ENCODE results near the gene ZMIZ1.

ZMIZ1 gene

DNA sequence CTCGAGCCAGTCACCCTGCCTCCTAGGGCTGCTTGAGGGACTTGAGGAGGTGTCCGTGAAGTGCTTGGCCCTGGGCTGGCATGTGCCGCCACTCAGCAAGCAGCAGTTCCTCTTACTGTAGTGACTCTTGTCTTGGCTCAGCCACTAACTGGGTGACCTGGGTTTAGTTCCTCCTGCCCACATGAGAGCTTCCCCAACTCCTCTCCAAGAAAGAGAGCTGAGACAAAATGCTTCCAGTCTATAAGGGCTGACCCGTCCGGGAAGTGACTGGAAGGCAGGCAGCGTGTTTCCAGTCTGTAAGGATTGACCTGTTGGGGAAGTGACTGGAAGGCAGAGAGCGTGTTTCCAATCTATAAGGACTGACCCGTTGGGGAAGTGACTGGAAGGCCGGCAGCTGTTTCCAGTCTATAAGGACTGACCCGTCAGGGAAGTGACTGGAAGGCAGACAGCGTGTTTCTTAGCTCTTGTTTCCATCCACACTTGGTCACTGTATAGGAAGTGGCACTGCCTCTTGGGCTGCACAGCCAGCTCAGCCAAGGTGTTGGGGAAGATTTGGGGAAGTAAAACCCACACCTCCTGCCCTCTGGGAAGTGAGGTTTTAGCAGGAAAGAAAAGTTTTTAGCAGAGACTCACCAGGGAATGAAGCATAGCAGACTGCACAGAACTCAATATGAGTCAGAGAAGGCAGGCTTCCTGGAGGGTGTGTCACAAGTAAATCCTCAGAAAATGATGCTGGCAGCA is 225.2 kb downstream of the ZMIZ1 start:
- Histone ChIP-seq H3K23ac (ENCODE audit: low read length) (no peak overlapping the region), H3K27ac (ENCODE audit: low read depth, low read length) (no peak overlapping the region), H3K36me3 (ENCODE audit: control insufficient read depth, insufficient read depth, low read length) (peaks cover 22% of the 10 kb centered on the region), H2BK15ac (replicated peaks; ENCODE audit: low read depth) (no peak overlapping the region), H3K18ac (ENCODE audit: low read length) (no peak overlapping the region), H2BK120ac (ENCODE audit: low read depth, low read length) (no peak overlapping the region), H3K79me1 (ENCODE audit: low read length) (no peaks in the 10 kb centered on the region), H2BK5ac (ENCODE audit: low read length) (no peak overlapping the region), H3K4me1 (ENCODE audit: control insufficient read depth, low read depth, low read length) (no peaks in the 10 kb centered on the region), H3K4me2 (ENCODE audit: low read length) (no peak overlapping the region), H3K9ac (ENCODE audit: low read length) (no peak overlapping the region), H3K4me3 (ENCODE audit: low read length) (no peak overlapping the region), H3K79me2 (ENCODE audit: control insufficient read depth, insufficient read depth, low read length) (no peaks in the 10 kb centered on the region), H4K8ac (ENCODE audit: low read depth, low read length) (no peak overlapping the region), H3K4ac (ENCODE audit: low read depth, low read length) (no peak overlapping the region), H2AK5ac (ENCODE audit: low read length) (no peak overlapping the region), H3K56ac (ENCODE audit: low read length) (no peak overlapping the region), H3K27me3 (ENCODE audit: insufficient read depth, low read length, poor library complexity) (no peaks in the 10 kb centered on the region), H4K5ac (ENCODE audit: low read length) (no peak overlapping the region)
- DNase-seq: no peak
- no CpG with 5 or more reads among the region's 11 CpGs for WGBS (ENCODE audit: extremely low coverage, insufficient coverage, low lambda C conversion rate)

- Histone ChIP-seq H3K27me3 (ENCODE audit: insufficient read depth, low read length, poor library complexity) (no peaks in the 10 kb centered on the region), H4K5ac (ENCODE audit: low read length) (no peak overlapping the region), H3K36me3 (ENCODE audit: control insufficient read depth, insufficient read depth, low read length) (peaks cover 24% of the 10 kb centered on the region), H3K4me3 (ENCODE audit: low read length) (no peak overlapping the region), H4K8ac (ENCODE audit: low read depth, low read length) (no peak overlapping the region), H2AK5ac (ENCODE audit: low read length) (no peak overlapping the region), H3K4ac (ENCODE audit: low read depth, low read length) (no peak overlapping the region), H3K9ac (ENCODE audit: low read length) (no peak overlapping the region), H2BK120ac (ENCODE audit: low read depth, low read length) (no peak overlapping the region), H3K56ac (ENCODE audit: low read length) (no peak overlapping the region), H2BK5ac (ENCODE audit: low read length) (no peak overlapping the region), H3K18ac (ENCODE audit: low read length) (no peak overlapping the region), H3K79me1 (ENCODE audit: low read length) (no peaks in the 10 kb centered on the region), H2BK15ac (replicated peaks; ENCODE audit: low read depth) (no peak overlapping the region), H3K4me1 (ENCODE audit: control insufficient read depth, low read depth, low read length) (no peaks in the 10 kb centered on the region), H3K23ac (ENCODE audit: low read length) (no peak overlapping the region), H3K4me2 (ENCODE audit: low read length) (no peak overlapping the region), H3K79me2 (ENCODE audit: control insufficient read depth, insufficient read depth, low read length) (no peaks in the 10 kb centered on the region), H3K27ac (ENCODE audit: low read depth, low read length) (no peak overlapping the region)
- no peak for DNase-seq
- WGBS (ENCODE audit: extremely low coverage, insufficient coverage, low lambda C conversion rate): no CpG with 5 or more reads among the region's 5 CpGs
Measured at GRCh38 chr10:79295563-79295962, 226.8 kb downstream of the ZMIZ1 start.

- no CpG with 5 or more reads among the region's 14 CpGs for WGBS (ENCODE audit: extremely low coverage, insufficient coverage, low lambda C conversion rate)
- Histone ChIP-seq H3K23ac (ENCODE audit: low read length) (no peak overlapping the region), H3K79me1 (ENCODE audit: low read length) (no peaks in the 10 kb centered on the region), H2AK5ac (ENCODE audit: low read length) (no peak overlapping the region), H3K9ac (ENCODE audit: low read length) (no peak overlapping the region), H3K4me2 (ENCODE audit: low read length) (no peak overlapping the region), H3K27ac (ENCODE audit: low read depth, low read length) (no peak overlapping the region), H2BK120ac (ENCODE audit: low read depth, low read length) (no peak overlapping the region), H3K4me1 (ENCODE audit: control insufficient read depth, low read depth, low read length) (no peaks in the 10 kb centered on the region), H3K79me2 (ENCODE audit: control insufficient read depth, insufficient read depth, low read length) (no peaks in the 10 kb centered on the region), H3K56ac (ENCODE audit: low read length) (no peak overlapping the region), H3K27me3 (ENCODE audit: insufficient read depth, low read length, poor library complexity) (no peaks in the 10 kb centered on the region), H4K8ac (ENCODE audit: low read depth, low read length) (no peak overlapping the region), H4K5ac (ENCODE audit: low read length) (no peak overlapping the region), H3K4ac (ENCODE audit: low read depth, low read length) (no peak overlapping the region), H2BK15ac (replicated peaks; ENCODE audit: low read depth) (no peak overlapping the region), H3K4me3 (ENCODE audit: low read length) (no peak overlapping the region), H2BK5ac (ENCODE audit: low read length) (no peak overlapping the region), H3K36me3 (ENCODE audit: control insufficient read depth, insufficient read depth, low read length) (peaks cover 28% of the 10 kb centered on the region), H3K18ac (ENCODE audit: low read length) (no peak overlapping the region)
- DNase-seq: no peak
Measured at GRCh38 chr10:79296431-79296830, 227.7 kb downstream of the ZMIZ1 start.

- no peak overlapping the region for H4K8ac ChIP-seq (ENCODE audit: low read depth, low read length)
- no peak overlapping the region for H3K23ac ChIP-seq (ENCODE audit: low read length)
- H2BK120ac ChIP-seq (ENCODE audit: low read depth, low read length): no peak overlapping the region
- H2BK15ac ChIP-seq (replicated peaks; ENCODE audit: low read depth): no peak overlapping the region
- H3K56ac ChIP-seq (ENCODE audit: low read length): no peak overlapping the region
- H2BK5ac ChIP-seq (ENCODE audit: low read length): no peak overlapping the region
- H3K27ac ChIP-seq (ENCODE audit: low read depth, low read length): no peak overlapping the region
- H3K79me1 ChIP-seq (ENCODE audit: low read length): no peaks in the 10 kb centered on the region
- no peaks in the 10 kb centered on the region for H3K27me3 ChIP-seq (ENCODE audit: insufficient read depth, low read length, poor library complexity)
- no peaks in the 10 kb centered on the region for H3K79me2 ChIP-seq (ENCODE audit: control insufficient read depth, insufficient read depth, low read length)
- H3K4me3 ChIP-seq (ENCODE audit: low read length): no peak overlapping the region
- DNase-seq: peak; percentile 61
- H3K18ac ChIP-seq (ENCODE audit: low read length): no peak overlapping the region
- H3K4me1 ChIP-seq (ENCODE audit: control insufficient read depth, low read depth, low read length): no peaks in the 10 kb centered on the region
- H3K9ac ChIP-seq (ENCODE audit: low read length): no peak overlapping the region
- no peak overlapping the region for H2AK5ac ChIP-seq (ENCODE audit: low read length)
- peaks cover 30% of the 10 kb centered on the region for H3K36me3 ChIP-seq (ENCODE audit: control insufficient read depth, insufficient read depth, low read length)
- H3K4me2 ChIP-seq (ENCODE audit: low read length): no peak overlapping the region
- H4K5ac ChIP-seq (ENCODE audit: low read length): no peak overlapping the region
- WGBS (ENCODE audit: extremely low coverage, insufficient coverage, low lambda C conversion rate): no CpG with 5 or more reads among the region's 27 CpGs
- no peak overlapping the region for H3K4ac ChIP-seq (ENCODE audit: low read depth, low read length)
Measured at GRCh38 chr10:79298403-79299244, 229.9 kb downstream of the ZMIZ1 start.

DNA sequence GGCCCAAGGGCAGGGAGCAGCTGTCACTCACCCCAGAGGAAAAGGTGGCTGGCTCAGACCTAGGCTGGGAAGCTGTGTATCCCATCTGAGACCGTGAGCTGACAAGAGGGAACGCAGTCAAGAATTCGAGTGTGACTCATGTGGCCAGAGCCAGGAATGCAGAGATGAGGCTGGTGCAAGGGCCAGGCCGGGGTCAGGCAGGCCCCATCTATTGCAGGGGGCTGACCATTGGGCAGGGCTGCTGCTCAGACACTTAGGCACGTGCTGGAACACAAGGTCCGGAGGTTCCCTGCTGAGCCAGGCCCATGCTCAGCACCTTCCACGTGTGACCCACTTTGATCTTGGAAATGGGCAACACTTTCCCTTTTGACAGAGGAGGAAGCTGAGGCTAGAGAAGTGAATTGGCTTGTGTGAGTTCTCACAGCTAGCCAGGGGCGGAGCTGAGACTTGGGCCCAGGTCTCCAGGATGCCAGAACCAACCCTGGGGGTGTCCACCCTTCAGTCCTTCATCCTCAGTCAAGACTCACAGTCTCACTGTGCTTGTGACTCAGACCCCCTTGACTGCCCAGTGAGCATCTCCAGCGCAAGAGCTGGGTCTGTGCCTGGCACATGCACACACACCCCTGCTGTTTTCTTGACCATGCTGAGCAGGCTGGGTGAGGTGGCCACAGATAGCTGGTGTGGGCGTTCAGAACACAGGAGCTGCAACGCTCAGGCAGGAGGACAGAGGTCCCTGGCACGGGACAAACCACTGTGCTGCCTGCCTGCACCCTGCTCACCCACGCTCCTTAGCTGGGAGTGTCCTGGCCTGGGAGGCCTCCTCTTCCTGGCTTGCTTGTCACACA is 230.9 kb downstream of the ZMIZ1 start:
- H3K4me3 ChIP-seq (ENCODE audit: low read length): no peak overlapping the region
- WGBS (ENCODE audit: extremely low coverage, insufficient coverage, low lambda C conversion rate): no CpG with 5 or more reads among the region's 13 CpGs
- H3K4me2 ChIP-seq (ENCODE audit: low read length): no peak overlapping the region
- no peak overlapping the region for H3K9ac ChIP-seq (ENCODE audit: low read length)
- no peak overlapping the region for H4K5ac ChIP-seq (ENCODE audit: low read length)
- no peak overlapping the region for H2BK15ac ChIP-seq (replicated peaks; ENCODE audit: low read depth)
- no peaks in the 10 kb centered on the region for H3K79me2 ChIP-seq (ENCODE audit: control insufficient read depth, insufficient read depth, low read length)
- H3K4ac ChIP-seq (ENCODE audit: low read depth, low read length): no peak overlapping the region
- H2BK120ac ChIP-seq (ENCODE audit: low read depth, low read length): no peak overlapping the region
- peak; percentile 10 for DNase-seq
- no peak overlapping the region for H4K8ac ChIP-seq (ENCODE audit: low read depth, low read length)
- H2AK5ac ChIP-seq (ENCODE audit: low read length): no peak overlapping the region
- no peaks in the 10 kb centered on the region for H3K79me1 ChIP-seq (ENCODE audit: low read length)
- no peaks in the 10 kb centered on the region for H3K4me1 ChIP-seq (ENCODE audit: control insufficient read depth, low read depth, low read length)
- no peak overlapping the region for H3K23ac ChIP-seq (ENCODE audit: low read length)
- H3K56ac ChIP-seq (ENCODE audit: low read length): no peak overlapping the region
- H3K36me3 ChIP-seq (ENCODE audit: control insufficient read depth, insufficient read depth, low read length): peaks cover 32% of the 10 kb centered on the region
- H2BK5ac ChIP-seq (ENCODE audit: low read length): no peak overlapping the region
- H3K18ac ChIP-seq (ENCODE audit: low read length): no peak overlapping the region
- no peaks in the 10 kb centered on the region for H3K27me3 ChIP-seq (ENCODE audit: insufficient read depth, low read length, poor library complexity)
- no peak overlapping the region for H3K27ac ChIP-seq (ENCODE audit: low read depth, low read length)

Data from mesendoderm (in vitro differentiated cells).